Activated naive CD8-positive, alpha-beta T cell treated with anti-CD3 and anti-CD28 coated beads, Interleukin-2, amount 50 U/mL, for 24 hours (primary cell): ENCODE measurements around the gene DLG5.

Source experiments
- ATAC-seq: fragments of 150-1000 bp; cut with Tn5 transposase; one replicate; pipeline ENCODE4 v1.10.0; 2021
- DNase-seq: peaks from one replicate; pipeline ENCODE4 v3.0.0; 2021
- H3K27ac Mint-ChIP-seq: one replicate; pipeline ENCODE4 v1.8.0; 2021; ENCODE audit warnings: mild to moderate bottlenecking, mixed read lengths
- H3K27me3 Mint-ChIP-seq: one replicate; pipeline ENCODE4 v1.8.0; 2021; ENCODE audit warnings: mixed read lengths
- H3K36me3 Mint-ChIP-seq: one replicate; pipeline ENCODE4 v1.8.0; 2021; ENCODE audit warnings: low read depth, mixed read lengths
- H3K4me1 Mint-ChIP-seq: one replicate; pipeline ENCODE4 v1.8.0; 2021; ENCODE audit warnings: mixed read lengths
- H3K4me3 Mint-ChIP-seq: one replicate; pipeline ENCODE4 v1.8.0; 2021; ENCODE audit warnings: mild to moderate bottlenecking, moderate library complexity, mixed read lengths
- H3K9me3 Mint-ChIP-seq: one replicate; pipeline ENCODE4 v1.8.0; 2021; ENCODE audit warnings: mixed read lengths

The DLG5 gene

GRCh38 chr10:77961668-77962067, 35.1 kb upstream of the DLG5 start:
- Mint-ChIP-seq H3K4me1 (peaks cover 2% of the 10 kb centered on the region), H3K27me3 (peaks cover 4% of the 10 kb centered on the region), H3K36me3 (peaks cover 2% of the 10 kb centered on the region), H3K27ac (no peak overlapping the region), H3K4me3 (no peak overlapping the region), H3K9me3 (peaks cover 10% of the 10 kb centered on the region)
- ATAC-seq (no peak), DNase-seq (no peak)

GRCh38 chr10:77960829-77961329, 34.3 kb upstream of the DLG5 start:
- peak; percentile 54 for ATAC-seq

GRCh38 chr10:77959887-77960455, 33.4 kb upstream of the DLG5 start:
- no peak overlapping the region for H3K27ac Mint-ChIP-seq
- DNase-seq = no peak
- H3K4me1 Mint-ChIP-seq = peaks cover 1% of the 10 kb centered on the region
- peaks cover 3% of the 10 kb centered on the region for H3K27me3 Mint-ChIP-seq
- no peak for ATAC-seq
- peaks cover 2% of the 10 kb centered on the region for H3K36me3 Mint-ChIP-seq
- peaks cover 8% of the 10 kb centered on the region for H3K9me3 Mint-ChIP-seq
- H3K4me3 Mint-ChIP-seq = no peak overlapping the region

More at GRCh38 chr10:77960829-77961329, 34.3 kb upstream of the DLG5 start:
- peaks cover 2% of the 10 kb centered on the region for H3K4me1 Mint-ChIP-seq
- H3K9me3 Mint-ChIP-seq = peaks cover 10% of the 10 kb centered on the region
- H3K27ac Mint-ChIP-seq = no peak overlapping the region
- DNase-seq = no peak
- H3K4me3 Mint-ChIP-seq = no peak overlapping the region
- H3K36me3 Mint-ChIP-seq = peaks cover 2% of the 10 kb centered on the region
- peaks cover 4% of the 10 kb centered on the region for H3K27me3 Mint-ChIP-seq

GRCh38 chr10:77959384-77959783, 32.8 kb upstream of the DLG5 start:
- H3K4me1 Mint-ChIP-seq = no peaks in the 10 kb centered on the region
- no peak overlapping the region for H3K27ac Mint-ChIP-seq
- DNase-seq (no peak), ATAC-seq (no peak)
- peaks cover 5% of the 10 kb centered on the region for H3K9me3 Mint-ChIP-seq
- no peak overlapping the region for H3K4me3 Mint-ChIP-seq
- H3K27me3 Mint-ChIP-seq = no peaks in the 10 kb centered on the region
- H3K36me3 Mint-ChIP-seq = no peaks in the 10 kb centered on the region

- ATAC-seq (no peak), DNase-seq (no peak)
- H3K27me3 Mint-ChIP-seq = peaks cover 11% of the 10 kb centered on the region
- H3K27ac Mint-ChIP-seq = no peak overlapping the region
- peaks cover 15% of the 10 kb centered on the region for H3K9me3 Mint-ChIP-seq
- no peaks in the 10 kb centered on the region for H3K4me1 Mint-ChIP-seq
- no peak overlapping the region for H3K4me3 Mint-ChIP-seq
- H3K36me3 Mint-ChIP-seq = peaks cover 2% of the 10 kb centered on the region
Observed at GRCh38 chr10:77955136-77955535, 28.6 kb upstream of the DLG5 start.

GRCh38 chr10:77949167-77949566, 22.6 kb upstream of the DLG5 start:
- Mint-ChIP-seq H3K4me1 (no peaks in the 10 kb centered on the region), H3K27me3 (peaks cover 20% of the 10 kb centered on the region), H3K4me3 (no peak overlapping the region), H3K36me3 (peaks cover 2% of the 10 kb centered on the region), H3K27ac (no peak overlapping the region), H3K9me3 (peaks cover 15% of the 10 kb centered on the region)
- no peak for ATAC-seq
- no peak for DNase-seq

- DNase-seq (no peak), ATAC-seq (no peak)
- Mint-ChIP-seq H3K4me3 (no peak overlapping the region), H3K9me3 (peaks cover 9% of the 10 kb centered on the region), H3K27ac (no peak overlapping the region), H3K27me3 (peaks cover 16% of the 10 kb centered on the region), H3K4me1 (peaks cover 3% of the 10 kb centered on the region), H3K36me3 (no peaks in the 10 kb centered on the region)
Observed at GRCh38 chr10:77946084-77946483, 19.5 kb upstream of the DLG5 start.

- H3K36me3 Mint-ChIP-seq = no peaks in the 10 kb centered on the region
- no peak for ATAC-seq
- H3K27me3 Mint-ChIP-seq = peaks cover 6% of the 10 kb centered on the region
- H3K4me3 Mint-ChIP-seq = no peak overlapping the region
- H3K9me3 Mint-ChIP-seq = no peaks in the 10 kb centered on the region
- no peak overlapping the region for H3K27ac Mint-ChIP-seq
- no peak for DNase-seq
- H3K4me1 Mint-ChIP-seq = peaks cover 3% of the 10 kb centered on the region
Observed at GRCh38 chr10:77944519-77944918, 18.0 kb upstream of the DLG5 start.

GRCh38 chr10:77943121-77943901, 16.8 kb upstream of the DLG5 start:
- Mint-ChIP-seq H3K4me3 (no peak overlapping the region), H3K27me3 (peaks cover 3% of the 10 kb centered on the region), H3K4me1 (peaks cover 3% of the 10 kb centered on the region), H3K36me3 (no peaks in the 10 kb centered on the region), H3K9me3 (no peaks in the 10 kb centered on the region), H3K27ac (no peak overlapping the region)
- no peak for DNase-seq
- peak; percentile 40 for ATAC-seq

GRCh38 chr10:77941790-77942189, 15.2 kb upstream of the DLG5 start:
- no peaks in the 10 kb centered on the region for H3K36me3 Mint-ChIP-seq
- H3K27me3 Mint-ChIP-seq = peaks cover 3% of the 10 kb centered on the region
- no peak for DNase-seq
- no peaks in the 10 kb centered on the region for H3K9me3 Mint-ChIP-seq
- no peak for ATAC-seq
- H3K4me3 Mint-ChIP-seq = no peak overlapping the region
- H3K4me1 Mint-ChIP-seq = peaks cover 5% of the 10 kb centered on the region
- H3K27ac Mint-ChIP-seq = no peak overlapping the region

- Mint-ChIP-seq H3K27ac (no peak overlapping the region), H3K36me3 (no peaks in the 10 kb centered on the region), H3K9me3 (no peaks in the 10 kb centered on the region), H3K27me3 (peaks cover 3% of the 10 kb centered on the region), H3K4me3 (no peak overlapping the region), H3K4me1 (peaks cover 5% of the 10 kb centered on the region)
- ATAC-seq = no peak
- no peak for DNase-seq
Observed at GRCh38 chr10:77940627-77941026, 14.1 kb upstream of the DLG5 start.

GRCh38 chr10:77940225-77940624, 13.7 kb upstream of the DLG5 start:
- DNase-seq = no peak
- Mint-ChIP-seq H3K36me3 (no peaks in the 10 kb centered on the region), H3K9me3 (no peaks in the 10 kb centered on the region), H3K27ac (no peak overlapping the region), H3K4me1 (peaks cover 5% of the 10 kb centered on the region), H3K4me3 (no peak overlapping the region), H3K27me3 (peaks cover 2% of the 10 kb centered on the region)
- ATAC-seq = no peak

- no peaks in the 10 kb centered on the region for H3K27me3 Mint-ChIP-seq
- no peaks in the 10 kb centered on the region for H3K36me3 Mint-ChIP-seq
- H3K4me3 Mint-ChIP-seq = no peak overlapping the region
- ATAC-seq = no peak
- no peak for DNase-seq
- no peaks in the 10 kb centered on the region for H3K9me3 Mint-ChIP-seq
- peaks cover 5% of the 10 kb centered on the region for H3K4me1 Mint-ChIP-seq
- H3K27ac Mint-ChIP-seq = no peak overlapping the region
Observed at GRCh38 chr10:77939561-77940001, 13.0 kb upstream of the DLG5 start.

- Mint-ChIP-seq H3K27ac (no peak overlapping the region), H3K9me3 (no peaks in the 10 kb centered on the region), H3K4me3 (no peak overlapping the region), H3K27me3 (no peaks in the 10 kb centered on the region), H3K4me1 (peaks cover 2% of the 10 kb centered on the region), H3K36me3 (no peaks in the 10 kb centered on the region)
- no peak for DNase-seq
- no peak for ATAC-seq
Observed at GRCh38 chr10:77936697-77937567, 10.4 kb upstream of the DLG5 start.
